Natural killer cell (primary cell): ENCODE measurements around the gene SURF4. TPM values are rescaled to one million over a fixed set of nuclear protein-coding genes. Genes with fewer than 3 reads are reported as not detected.

ENCODE experiments used
- ATAC-seq, 3 donors: fragments of 150-1000 bp in 2 of 3; fragments of 200-7000 bp in 1 of 3; cut with Tn5 transposase; 1 replicate in 1 of 3; 2 replicates in 2 of 3; pipeline ENCODE4 v1.10.0; 2021; ENCODE audit warnings: mild to moderate bottlenecking in 2 of 3, moderate library complexity in 2 of 3
- DNase-seq, 2 donors: peaks; one replicate each; pipeline versions ENCODE4 v3.0.0 to v3.0.0-alpha.2; 2013 to 2021; ENCODE audit warnings: mixed read lengths in 1 of 2
- H3K27ac ChIP-seq: one replicate; pipeline ENCODE4 v1.5.1; 2013; ENCODE audit warnings: mild to moderate bottlenecking, low read length
- H3K27me3 ChIP-seq: one replicate; pipeline ENCODE4 v1.6.1; 2013; ENCODE audit warnings: low read length; ENCODE audit not compliant: control insufficient read depth, insufficient read depth
- H3K36me3 ChIP-seq: one replicate; pipeline ENCODE4 v1.6.1; 2013; ENCODE audit warnings: low read length; ENCODE audit not compliant: control insufficient read depth, insufficient read depth
- H3K4me1 ChIP-seq: one replicate; pipeline ENCODE4 v1.6.1; 2013; ENCODE audit warnings: low read length; ENCODE audit not compliant: control insufficient read depth, insufficient read depth
- H3K4me3 ChIP-seq: one replicate; pipeline ENCODE4 v1.5.1; 2013; ENCODE audit warnings: low read length
- H3K9me3 ChIP-seq: one replicate; pipeline ENCODE4 v1.6.1; 2013; ENCODE audit warnings: low read length; ENCODE audit not compliant: control insufficient read depth, insufficient read depth
- H3K27ac Mint-ChIP-seq, 2 donors: one replicate each; pipeline ENCODE4 v1.8.0; 2022; ENCODE audit warnings: mild to moderate bottlenecking in 2 of 2, mixed read lengths in 2 of 2, moderate library complexity in 1 of 2
- H3K27me3 Mint-ChIP-seq, 2 donors: one replicate each; pipeline ENCODE4 v1.8.0; 2022; ENCODE audit warnings: low read depth in 2 of 2, mixed read lengths in 2 of 2
- H3K36me3 Mint-ChIP-seq: one replicate; pipeline ENCODE4 v1.8.0; 2022; ENCODE audit warnings: mixed read lengths
- H3K4me1 Mint-ChIP-seq, 2 donors: one replicate each; pipeline ENCODE4 v1.8.0; 2022; ENCODE audit warnings: mixed read lengths in 2 of 2
- H3K4me3 Mint-ChIP-seq: one replicate; pipeline ENCODE4 v1.8.0; 2022; ENCODE audit warnings: mild to moderate bottlenecking, moderate library complexity, mixed read lengths
- H3K9me3 Mint-ChIP-seq, 2 donors: one replicate each; pipeline ENCODE4 v1.8.0; 2022; ENCODE audit warnings: mixed read lengths in 2 of 2
- WGBS: methylation state at CpG from one replicate; pipeline ENCODE4 v1.1.7; 2013; ENCODE audit warnings: missing lambda C conversion rate; ENCODE audit not compliant: insufficient coverage; 5-methylcytosine and 5-hydroxymethylcytosine counted together
- intact Hi-C: fragments of 100-400 bp; cut with micrococcal nuclease; formaldehyde crosslinking; loops from one replicate; pipeline ENCODE4 v1.14.2; 2022
- total RNA-seq, 4 donors: library from RNA; stranded (reverse); fragments of 120-200 nt in 1 of 4; gene quantifications; one replicate each; pipeline versions ENCODE4 v1.2.3 to v1.2.4, GENCODE V29; 2013 to 2022
- TF ChIP-seq, protein P1 (sequence below): fragments of 200-600 bp; IDR thresholded peaks from one replicate; pipeline ENCODE4 v1.8.0; 2022; ENCODE audit warnings: antibody characterized with exemption

SURF4 gene
- total RNA-seq, 3 donors from 2014 or later (not counting 1 experiment from before 2014, with no cell fraction given) = 111 to 135 (median 114) TPM

GRCh38 chr9:133344979-133345378 is 30.9 kb downstream of the SURF4 start:
- WGBS = 97% methylated on average over 12 of the region's 12 CpGs
- H3K36me3 Mint-ChIP-seq = peaks cover 7% of the 10 kb centered on the region
- H3K27me3 Mint-ChIP-seq = no peaks in the 10 kb centered on the region
- H3K9me3 Mint-ChIP-seq = no peaks in the 10 kb centered on the region
- no peak for ATAC-seq
- intact Hi-C loops = no loop called here
- no peak for DNase-seq
- TF ChIP-seq, protein P1, sequence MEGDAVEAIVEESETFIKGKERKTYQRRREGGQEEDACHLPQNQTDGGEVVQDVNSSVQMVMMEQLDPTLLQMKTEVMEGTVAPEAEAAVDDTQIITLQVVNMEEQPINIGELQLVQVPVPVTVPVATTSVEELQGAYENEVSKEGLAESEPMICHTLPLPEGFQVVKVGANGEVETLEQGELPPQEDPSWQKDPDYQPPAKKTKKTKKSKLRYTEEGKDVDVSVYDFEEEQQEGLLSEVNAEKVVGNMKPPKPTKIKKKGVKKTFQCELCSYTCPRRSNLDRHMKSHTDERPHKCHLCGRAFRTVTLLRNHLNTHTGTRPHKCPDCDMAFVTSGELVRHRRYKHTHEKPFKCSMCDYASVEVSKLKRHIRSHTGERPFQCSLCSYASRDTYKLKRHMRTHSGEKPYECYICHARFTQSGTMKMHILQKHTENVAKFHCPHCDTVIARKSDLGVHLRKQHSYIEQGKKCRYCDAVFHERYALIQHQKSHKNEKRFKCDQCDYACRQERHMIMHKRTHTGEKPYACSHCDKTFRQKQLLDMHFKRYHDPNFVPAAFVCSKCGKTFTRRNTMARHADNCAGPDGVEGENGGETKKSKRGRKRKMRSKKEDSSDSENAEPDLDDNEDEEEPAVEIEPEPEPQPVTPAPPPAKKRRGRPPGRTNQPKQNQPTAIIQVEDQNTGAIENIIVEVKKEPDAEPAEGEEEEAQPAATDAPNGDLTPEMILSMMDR = no peak
- Histone ChIP-seq H3K36me3 (peaks cover 29% of the 10 kb centered on the region), H3K27me3 (no peaks in the 10 kb centered on the region), H3K4me3 (no peak overlapping the region), H3K27ac (no peak overlapping the region), H3K4me1 (peaks cover 66% of the 10 kb centered on the region), H3K9me3 (no peaks in the 10 kb centered on the region)
- peaks cover 60 to 64% of the 10 kb centered on the region in 2 donors for H3K4me1 Mint-ChIP-seq
- H3K4me3 Mint-ChIP-seq = no peak overlapping the region
- H3K27ac Mint-ChIP-seq = peak overlapping the region in 1 of 2 donors; percentile 46

GRCh38 chr9:133344071-133344470 is 31.8 kb downstream of the SURF4 start:
- peaks cover 60 to 64% of the 10 kb centered on the region in 2 donors for H3K4me1 Mint-ChIP-seq
- H3K4me3 Mint-ChIP-seq = no peak overlapping the region
- no peaks in the 10 kb centered on the region for H3K27me3 ChIP-seq
- peaks cover 62% of the 10 kb centered on the region for H3K4me1 ChIP-seq
- no peak overlapping the region for H3K4me3 ChIP-seq
- H3K27ac ChIP-seq = no peak overlapping the region
- no peak overlapping the region for H3K27ac Mint-ChIP-seq
- intact Hi-C loops = no loop called here
- H3K36me3 ChIP-seq = peaks cover 20% of the 10 kb centered on the region
- TF ChIP-seq, protein P1 = no peak
- DNase-seq (no peak), ATAC-seq (no peak)
- H3K36me3 Mint-ChIP-seq = peaks cover 13% of the 10 kb centered on the region
- no peaks in the 10 kb centered on the region for H3K9me3 ChIP-seq
- H3K9me3 Mint-ChIP-seq = no peaks in the 10 kb centered on the region
- WGBS = 97% methylated on average over 19 of the region's 19 CpGs
- H3K27me3 Mint-ChIP-seq = no peaks in the 10 kb centered on the region

- H3K36me3 ChIP-seq = peaks cover 20% of the 10 kb centered on the region
- Mint-ChIP-seq H3K4me3 (no peak overlapping the region), H3K27ac (peak overlapping the region; percentile 83 to 88), H3K36me3 (peaks cover 8% of the 10 kb centered on the region), H3K4me1 (peaks cover 49 to 53% of the 10 kb centered on the region in 2 donors), H3K9me3 (no peaks in the 10 kb centered on the region), H3K27me3 (no peaks in the 10 kb centered on the region)
- TF ChIP-seq, protein P1 = no peak
- H3K27me3 ChIP-seq = no peaks in the 10 kb centered on the region
- WGBS = 87% methylated on average over 11 of the region's 11 CpGs
- intact Hi-C loops = no loop called here
- ATAC-seq (no peak), DNase-seq (no peak)
- H3K27ac ChIP-seq = peak overlapping the region; percentile 62
- H3K4me3 ChIP-seq = no peak overlapping the region
- H3K4me1 ChIP-seq = peaks cover 55% of the 10 kb centered on the region
- H3K9me3 ChIP-seq = no peaks in the 10 kb centered on the region
These were observed 33.3 kb downstream of the SURF4 start for GRCh38 chr9:133342570-133342969.

DNA sequence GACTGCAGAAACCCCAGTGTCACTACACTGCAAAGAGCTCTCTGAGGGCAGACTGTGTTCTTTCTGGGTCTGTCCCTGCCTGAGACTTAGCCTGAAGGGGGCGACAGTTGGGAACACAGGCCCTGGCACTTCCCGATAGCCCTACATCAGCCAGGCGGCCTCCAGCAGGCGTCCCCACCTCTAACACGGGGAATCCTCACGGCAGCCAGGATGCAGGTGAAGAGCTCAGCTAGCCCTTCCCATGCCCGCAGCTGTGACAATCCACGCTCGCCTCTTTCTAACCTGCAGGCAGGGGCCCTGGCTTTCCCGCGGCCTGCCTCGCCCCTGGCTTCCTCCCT is 33.8 kb downstream of the SURF4 start:
- 88% methylated on average over 12 of the region's 12 CpGs for WGBS
- Mint-ChIP-seq H3K36me3 (peaks cover 8% of the 10 kb centered on the region), H3K27ac (peak overlapping the region; percentile 83 to 88), H3K4me1 (peaks cover 46 to 50% of the 10 kb centered on the region in 2 donors), H3K9me3 (no peaks in the 10 kb centered on the region), H3K4me3 (peak overlapping the region; percentile 73), H3K27me3 (no peaks in the 10 kb centered on the region)
- ATAC-seq = no peak
- TF ChIP-seq, protein P1 = no peak
- DNase-seq = no peak
- Histone ChIP-seq H3K4me1 (peaks cover 51% of the 10 kb centered on the region), H3K9me3 (no peaks in the 10 kb centered on the region), H3K27ac (peak overlapping the region; percentile 62), H3K4me3 (no peak overlapping the region), H3K27me3 (no peaks in the 10 kb centered on the region), H3K36me3 (peaks cover 20% of the 10 kb centered on the region)
- intact Hi-C loops = no loop called here
